GM21717 (cell line): ENCODE results near the gene DFFB.

ENCODE experiments used
- ATAC-seq: cut with Tn5 transposase; IDR thresholded peaks from one replicate; pipeline ENCODE4 v1.9.1; 2021; ENCODE audit warnings: mild to moderate bottlenecking, moderate library complexity; ENCODE audit not compliant: unreplicated experiment

The DFFB gene

DNA sequence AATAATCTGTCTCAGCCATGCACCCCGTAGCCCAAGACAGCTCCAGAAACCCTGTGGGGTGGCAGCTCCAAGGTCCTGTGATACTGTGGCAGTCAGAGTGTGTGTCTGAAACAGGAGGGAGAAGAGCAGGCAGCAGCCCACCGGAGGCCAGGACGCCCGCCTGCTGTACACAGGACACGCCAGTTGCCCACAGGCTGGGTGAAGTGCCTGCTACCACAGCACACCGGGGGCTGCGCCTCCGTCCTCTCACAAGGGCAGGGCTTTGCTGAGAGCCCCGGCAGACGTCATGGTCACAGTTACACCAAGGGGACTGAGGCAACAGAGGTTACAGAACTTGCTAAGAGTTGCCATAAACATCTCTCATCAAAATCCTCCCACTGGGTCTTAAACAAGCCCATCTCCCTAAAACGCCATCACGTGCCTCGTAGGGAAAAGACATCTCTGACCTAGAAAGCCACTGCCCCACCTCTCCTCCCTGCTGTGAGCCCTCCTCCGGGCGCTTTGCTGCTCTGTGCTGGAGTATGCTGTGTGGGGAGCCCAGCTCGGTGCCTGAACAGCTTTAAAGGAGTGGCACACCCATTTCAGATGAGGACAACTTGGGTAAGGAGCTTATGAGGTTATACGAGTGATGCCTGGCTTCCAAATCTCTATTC lies 37.5 kb downstream of the DFFB start:
- no peak for ATAC-seq

GRCh38 chr1:3895279-3895950 lies 38.1 kb downstream of the DFFB start:
- no peak for ATAC-seq

DNA sequence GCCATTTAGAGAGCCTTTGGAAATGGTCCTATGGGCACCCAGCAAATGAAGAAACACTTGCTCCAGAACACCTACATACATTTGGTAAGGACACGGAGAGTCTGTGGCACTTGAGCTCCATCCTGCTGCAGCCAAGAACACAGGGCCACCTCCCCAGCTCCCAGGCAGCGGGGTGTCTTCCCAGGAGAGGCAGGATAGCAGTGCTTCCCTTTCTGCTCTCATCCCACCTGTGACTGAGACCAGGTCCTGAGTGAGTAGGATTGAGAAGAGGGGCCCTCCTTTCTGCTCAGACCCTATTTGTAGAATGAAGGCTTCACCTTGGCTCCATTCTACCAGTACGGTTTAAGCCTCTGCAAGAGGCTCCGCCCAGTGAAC lies 38.7 kb downstream of the DFFB start:
- no peak for ATAC-seq

GRCh38 chr1:3896396-3897000 lies 39.2 kb downstream of the DFFB start:
- ATAC-seq: no peak

DNA sequence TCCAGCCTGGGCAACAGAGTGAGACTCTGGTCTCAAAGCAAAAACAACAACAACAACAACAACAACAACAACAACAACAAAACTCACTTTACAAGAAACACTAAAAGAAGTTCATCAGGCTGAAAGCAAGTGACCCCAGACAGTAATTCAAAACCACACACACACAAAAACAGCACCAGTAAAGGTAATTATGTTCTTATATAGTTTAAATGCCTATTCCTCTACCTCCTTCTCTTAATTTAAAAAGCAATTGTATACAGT lies 41.1 kb downstream of the DFFB start:
- no peak for ATAC-seq

DNA sequence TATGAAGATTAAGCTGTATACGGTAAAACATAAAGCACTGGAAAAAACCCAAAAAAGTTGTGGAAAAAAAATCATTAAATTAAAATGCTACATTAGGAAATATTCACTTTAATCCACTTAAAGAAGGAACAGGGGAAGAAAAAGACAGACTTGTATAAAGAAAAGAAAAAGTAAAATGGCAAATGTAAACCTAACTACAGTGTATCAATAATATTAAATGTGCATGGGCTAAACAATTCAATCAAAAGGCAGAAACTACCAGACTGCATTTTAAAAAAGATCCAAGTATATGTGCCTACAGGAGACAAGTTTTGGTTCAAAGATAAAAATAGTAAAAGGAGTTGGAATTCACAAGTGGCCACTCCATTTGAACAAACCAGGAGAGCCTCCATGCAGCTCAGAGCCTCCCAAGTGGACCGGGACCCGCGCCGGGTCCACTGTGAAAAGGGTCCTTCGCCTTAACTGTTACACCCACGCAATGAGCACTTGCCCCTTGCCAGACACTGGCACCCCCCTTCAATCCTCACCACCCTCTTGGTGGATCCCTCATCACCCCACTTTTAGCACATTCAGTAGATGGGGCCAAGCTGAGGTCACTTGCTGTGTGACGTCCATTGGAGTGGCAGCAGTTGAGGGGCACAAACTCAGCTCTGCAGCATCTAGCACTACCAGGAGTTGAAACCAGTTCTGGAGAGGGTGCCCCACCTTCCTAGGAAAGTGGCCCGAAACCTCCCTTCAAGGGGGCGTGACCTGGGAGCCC lies 41.9 kb downstream of the DFFB start:
- no peak for ATAC-seq

DNA sequence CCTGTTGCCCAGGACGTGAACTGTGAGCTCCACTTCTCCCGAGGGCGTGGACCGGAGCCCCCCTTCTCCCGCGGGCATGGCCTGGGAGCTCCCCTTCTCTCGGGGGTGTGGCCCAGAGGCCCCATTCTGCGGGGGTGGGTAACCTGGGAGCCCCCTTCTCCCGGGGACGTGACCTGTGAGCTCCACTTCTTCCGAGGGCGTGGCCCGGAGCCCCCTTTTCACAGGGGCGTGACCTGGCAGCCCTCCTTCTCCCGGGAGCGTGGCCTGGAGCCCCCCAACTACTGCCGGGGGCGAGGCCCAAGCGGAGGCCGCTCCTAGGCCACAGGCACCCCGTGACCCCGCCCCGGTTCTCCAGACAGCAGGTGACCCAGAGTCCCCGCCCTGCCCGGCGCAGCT lies 42.5 kb downstream of the DFFB start:
- ATAC-seq: peak; percentile 11

DNA sequence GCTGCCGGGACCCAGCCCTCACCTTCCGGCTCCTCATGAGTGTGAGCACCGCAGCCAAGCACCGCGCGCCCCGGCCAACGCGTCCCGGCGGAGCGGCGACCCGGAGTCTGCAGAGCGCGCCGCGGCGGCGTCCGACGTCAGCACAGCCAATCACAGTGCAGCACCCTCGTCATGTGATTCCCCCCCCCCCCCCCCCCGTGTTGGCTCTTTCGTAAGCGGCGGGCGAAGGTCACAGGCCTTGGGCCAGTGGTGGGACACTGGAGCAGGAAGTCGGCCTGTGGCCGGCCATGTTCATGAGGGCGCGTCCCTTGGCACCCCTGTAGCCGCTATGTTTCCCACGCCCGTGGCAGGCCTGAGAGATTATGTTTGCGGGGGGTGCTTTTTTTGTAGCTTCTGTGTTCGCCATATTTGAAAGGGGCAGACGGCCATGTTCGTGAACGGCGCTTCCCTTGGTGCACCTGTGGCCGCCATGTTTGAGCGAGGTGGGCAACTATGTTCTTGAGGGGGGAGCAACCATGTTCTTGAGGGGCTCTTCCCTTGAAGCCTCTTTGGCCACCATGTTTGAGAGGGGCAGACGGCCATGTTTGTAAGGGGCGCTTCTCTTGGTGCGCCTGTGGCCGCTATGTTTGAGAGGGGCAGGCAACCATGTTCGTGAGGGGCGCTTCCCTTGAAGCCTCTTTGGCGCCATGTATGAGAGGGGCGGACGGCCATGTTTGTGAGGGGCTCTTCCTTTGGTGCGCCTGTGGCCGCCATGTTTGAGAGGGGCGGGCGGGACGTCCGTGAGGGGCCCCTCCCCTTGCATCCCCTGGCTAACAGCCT lies 43.1 kb downstream of the DFFB start, which contains the start of gene C1orf174:
Gene C1orf174 (minus strand): TSS at position 123 of the 819 bp plus-strand sequence. CDS start 86 bp downstream, at position 37.
- ATAC-seq: peak; percentile 77

DNA sequence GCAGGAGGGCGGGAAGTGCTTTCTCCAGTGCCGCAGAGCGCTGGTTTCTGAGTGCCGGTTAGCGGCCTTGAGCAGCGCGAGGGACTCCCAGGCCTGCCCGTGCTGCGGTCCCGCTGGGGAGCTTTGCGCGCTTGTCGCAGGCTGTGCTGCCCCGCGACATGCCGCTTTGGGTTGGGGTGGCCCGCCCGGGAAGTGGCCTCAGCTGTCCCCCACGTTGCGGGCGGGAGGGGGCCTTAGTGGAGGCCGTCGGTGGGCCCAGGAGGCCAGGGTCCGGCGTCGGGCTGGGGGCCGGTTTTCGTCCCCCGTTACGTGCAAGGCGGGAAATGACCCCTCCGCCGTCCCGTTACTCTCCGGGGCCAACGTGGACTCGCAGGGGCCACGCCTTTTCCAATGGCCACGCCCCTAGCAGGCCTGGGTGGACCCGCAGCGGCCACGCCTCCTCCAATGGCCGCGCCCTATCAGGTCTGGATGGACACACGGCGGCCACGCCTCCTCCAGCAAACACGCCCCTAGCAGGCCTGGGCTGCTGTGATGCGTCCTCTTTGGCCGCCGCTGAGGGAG lies 43.8 kb downstream of the DFFB start:
- ATAC-seq: peak; percentile 59

DNA sequence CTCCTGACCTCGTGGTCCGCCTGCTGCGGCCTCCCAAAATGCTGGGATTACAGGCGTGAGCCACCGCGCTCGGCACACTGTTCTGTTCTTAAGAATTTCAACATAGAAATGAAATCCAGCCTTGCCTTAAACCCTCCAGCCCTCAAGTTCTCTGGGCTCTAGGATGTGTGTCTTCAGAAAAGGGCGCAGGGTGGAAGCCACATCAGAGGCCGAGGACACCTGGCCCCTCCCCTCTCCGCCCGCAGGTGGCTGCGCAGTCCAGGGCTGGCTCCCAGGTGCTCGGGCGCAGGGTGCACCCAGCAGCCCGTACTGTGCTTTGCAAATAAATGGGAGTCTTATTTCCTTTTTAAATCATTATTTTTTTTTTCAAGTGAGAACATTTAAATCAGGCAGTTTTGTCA lies 44.8 kb downstream of the DFFB start:
- ATAC-seq: no peak

- ATAC-seq: no peak
Observed at GRCh38 chr1:3902571-3903091, 45.4 kb downstream of the DFFB start.

DNA sequence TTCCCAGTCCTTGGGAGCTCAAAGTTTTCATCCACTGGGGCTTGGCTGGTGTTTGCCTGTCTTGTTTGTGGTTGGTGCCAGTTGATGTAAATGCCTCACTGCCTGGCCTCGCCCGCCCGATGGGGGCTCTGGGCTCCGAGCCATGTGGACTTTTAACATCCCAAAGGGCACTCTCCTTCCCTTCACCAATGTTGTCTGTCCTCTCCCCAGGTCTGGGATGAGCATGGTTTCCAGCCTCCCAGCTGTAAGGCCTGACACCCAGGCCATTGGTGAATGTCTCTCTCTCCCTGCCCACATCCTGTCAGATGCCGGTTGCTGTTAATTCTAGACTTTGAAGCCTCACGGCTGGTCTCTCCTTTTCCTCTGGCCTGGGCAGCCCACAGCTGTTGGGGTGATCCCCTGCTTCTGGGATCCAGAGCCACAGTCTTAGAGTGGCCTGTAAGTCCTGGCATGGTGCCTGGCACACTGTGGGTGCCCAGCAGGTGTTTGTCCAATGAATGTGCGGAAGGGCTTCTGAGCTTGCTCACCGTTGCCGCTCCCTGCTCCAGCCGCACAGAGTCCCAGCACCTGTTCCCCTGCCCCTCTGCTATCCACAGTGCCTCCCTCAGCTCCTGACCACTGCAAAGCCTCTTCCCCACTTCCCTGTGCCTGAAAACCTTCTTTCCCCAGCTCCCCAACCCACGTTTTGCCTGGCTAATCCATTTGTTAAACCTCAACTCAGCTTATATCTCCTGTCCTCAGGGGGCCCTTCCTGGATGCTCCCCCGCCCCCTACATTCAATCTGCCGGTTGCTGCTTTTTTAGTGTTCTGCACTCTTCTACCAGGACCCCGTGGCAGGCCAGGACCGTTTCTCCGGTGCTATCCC lies 46.1 kb downstream of the DFFB start:
- no peak for ATAC-seq

DNA sequence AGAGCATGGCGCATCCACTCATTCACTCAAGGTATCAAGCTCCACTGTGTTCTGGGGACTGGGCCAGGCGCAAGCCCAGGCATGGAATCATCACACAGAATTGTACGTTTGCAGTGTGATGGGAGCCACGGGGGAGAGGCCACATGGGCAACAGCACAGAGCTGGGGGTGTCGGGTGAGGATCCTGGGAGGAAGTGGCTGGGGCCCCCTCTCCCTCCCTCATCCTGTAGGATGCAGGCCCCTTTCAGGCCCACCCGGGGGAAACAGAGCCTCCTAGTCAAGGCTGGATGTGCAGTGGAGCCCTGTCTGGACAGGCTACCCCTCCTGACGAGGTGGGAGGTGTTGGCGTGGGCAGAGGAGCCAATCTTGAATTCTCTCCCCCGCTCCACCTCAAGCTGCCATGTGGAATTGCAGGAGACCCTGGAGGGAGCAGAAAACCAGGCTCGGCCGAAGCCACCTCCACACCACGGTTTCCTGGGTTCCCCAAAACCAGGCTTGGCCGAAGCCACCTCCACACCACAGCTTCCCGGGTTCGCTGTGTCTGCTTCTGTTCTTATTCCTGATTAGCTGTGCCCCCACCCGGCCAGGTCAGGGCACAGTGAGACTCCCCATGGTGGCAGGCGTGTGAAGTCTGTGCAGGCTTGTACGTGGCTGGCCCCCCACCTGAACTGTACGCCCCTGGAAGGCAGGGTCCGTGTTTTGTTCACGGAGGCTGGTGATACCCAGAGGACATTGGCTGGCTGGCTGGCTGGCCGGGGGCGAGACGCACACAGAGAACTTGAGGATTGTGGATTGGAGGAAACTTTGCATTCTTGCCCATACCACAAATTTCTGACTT lies 46.9 kb downstream of the DFFB start:
- no peak for ATAC-seq

- ATAC-seq: no peak
Observed at GRCh38 chr1:3904843-3905185, 47.5 kb downstream of the DFFB start.

DNA sequence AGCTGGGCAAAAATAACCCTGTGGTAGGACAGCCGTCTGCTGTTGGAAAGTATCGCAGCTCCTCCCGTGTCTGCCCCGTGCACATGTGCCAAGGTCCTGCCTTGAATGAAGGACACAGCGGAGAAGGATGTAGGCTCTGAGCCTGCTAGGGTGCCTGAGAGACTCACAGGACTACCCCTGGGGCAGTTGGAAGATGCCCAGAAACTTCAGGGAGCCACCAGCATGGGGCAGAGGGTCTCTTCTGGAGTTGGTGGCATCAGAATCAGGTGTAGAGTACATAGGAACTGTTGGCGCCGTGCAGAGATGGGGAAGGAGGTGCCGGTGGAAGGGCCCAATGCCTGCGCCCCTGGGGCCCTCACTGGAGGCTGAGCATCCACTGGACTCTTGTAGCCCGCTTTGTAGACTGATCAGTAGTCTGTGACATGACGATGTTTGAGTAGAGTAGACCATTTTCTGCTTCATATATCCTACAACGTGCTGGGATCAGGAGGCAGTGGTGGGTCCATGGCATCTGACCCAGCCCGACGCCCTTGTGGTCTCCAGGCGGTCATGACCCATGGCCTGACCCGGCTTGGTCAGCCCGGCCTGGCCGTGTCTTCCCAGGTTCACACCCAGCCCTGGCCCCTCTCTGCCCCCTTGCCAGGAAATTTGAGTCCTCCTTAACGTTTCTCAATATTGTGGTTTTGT lies 48.1 kb downstream of the DFFB start:
- ATAC-seq: no peak

GRCh38 chr1:3905953-3906671 lies 48.8 kb downstream of the DFFB start:
- ATAC-seq: no peak

GRCh38 chr1:3906672-3907020 lies 49.4 kb downstream of the DFFB start:
- no peak for ATAC-seq
